Measurements from ENCODE around the gene STPG2. TPM values are rescaled to one million over a fixed set of nuclear protein-coding genes. Genes with fewer than 3 reads are reported as not detected.

The STPG2 gene
- total and polyA plus RNA-seq, 8 donors = 0.11 to 1.0 (median 0.64) TPM

DNA sequence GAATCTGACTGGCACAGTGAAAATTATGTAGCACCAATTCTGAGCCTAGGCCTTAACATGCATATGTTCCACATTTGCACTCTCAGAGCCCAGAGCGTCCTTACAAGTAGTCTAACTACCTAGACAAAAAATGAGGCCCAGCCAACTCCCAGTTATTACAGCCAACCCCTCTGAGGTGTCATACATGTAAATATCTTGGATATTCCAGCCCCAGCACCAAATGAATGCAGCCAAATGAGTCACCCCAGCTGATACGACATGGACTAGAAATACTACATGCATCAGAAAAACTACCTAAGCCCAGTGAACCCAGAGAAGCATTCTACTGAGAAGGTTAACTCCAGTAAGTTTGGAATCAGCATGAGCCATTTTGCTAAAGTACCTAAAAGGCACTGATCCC lies 145.1 kb downstream of the STPG2 start:
- H3K36me3 ChIP-seq = no peaks in the 10 kb centered on the region
- intact Hi-C loops (cut with DNase I) = no loop called here

DNA sequence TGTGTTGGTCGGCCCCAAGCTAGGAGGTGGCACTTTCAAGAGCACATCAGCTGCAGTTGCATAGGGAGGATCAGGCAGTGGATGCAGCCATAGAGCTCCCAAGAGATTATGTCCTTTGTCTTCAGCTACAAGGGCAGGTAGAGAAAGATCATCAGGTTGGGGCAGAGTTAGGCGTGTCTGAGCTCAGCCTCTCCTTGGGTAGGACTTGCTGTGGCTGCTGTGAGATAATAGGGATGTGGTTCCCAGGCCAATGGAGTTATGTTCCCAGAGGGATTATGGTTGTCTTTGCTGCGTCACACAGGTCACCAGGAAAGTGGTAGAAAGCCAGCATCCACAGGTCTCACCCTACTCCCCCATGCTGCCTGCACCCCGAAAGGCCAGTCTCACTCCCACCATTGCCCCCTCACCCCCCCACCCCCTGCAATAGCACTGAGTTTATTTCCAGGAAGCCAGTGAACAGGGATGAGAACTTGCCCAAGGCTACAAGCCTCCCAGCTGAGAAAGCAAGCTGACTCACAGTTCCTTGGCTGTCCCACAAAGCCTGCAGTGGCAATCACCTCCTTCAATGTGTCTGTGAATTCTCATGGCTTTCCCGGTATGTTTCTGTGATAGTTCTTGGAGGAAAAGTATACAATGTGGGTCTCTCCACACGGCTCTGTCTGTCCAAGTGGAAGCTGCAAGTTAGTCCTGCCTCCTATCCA lies 148.4 kb downstream of the STPG2 start:
- WGBS, 2 donors = 84 to 89% methylated on average over 6 of the region's 6 CpGs

More for the DNA sequence above, 145.1 kb downstream of the STPG2 start:
- Histone ChIP-seq H3K4me1 (no peaks in the 10 kb centered on the region), H3K27ac (no peak overlapping the region), H3K4me3 (no peak overlapping the region), H3K27me3 (no peaks in the 10 kb centered on the region), H3K9me3 (no peaks in the 10 kb centered on the region)
- 67 to 82% methylated on average over 2 of the region's 2 CpGs for WGBS, 2 donors
- no peak for DNase-seq
- no peak for ATAC-seq
- no peak for FAIRE-seq
- TF ChIP-seq, protein P1, sequence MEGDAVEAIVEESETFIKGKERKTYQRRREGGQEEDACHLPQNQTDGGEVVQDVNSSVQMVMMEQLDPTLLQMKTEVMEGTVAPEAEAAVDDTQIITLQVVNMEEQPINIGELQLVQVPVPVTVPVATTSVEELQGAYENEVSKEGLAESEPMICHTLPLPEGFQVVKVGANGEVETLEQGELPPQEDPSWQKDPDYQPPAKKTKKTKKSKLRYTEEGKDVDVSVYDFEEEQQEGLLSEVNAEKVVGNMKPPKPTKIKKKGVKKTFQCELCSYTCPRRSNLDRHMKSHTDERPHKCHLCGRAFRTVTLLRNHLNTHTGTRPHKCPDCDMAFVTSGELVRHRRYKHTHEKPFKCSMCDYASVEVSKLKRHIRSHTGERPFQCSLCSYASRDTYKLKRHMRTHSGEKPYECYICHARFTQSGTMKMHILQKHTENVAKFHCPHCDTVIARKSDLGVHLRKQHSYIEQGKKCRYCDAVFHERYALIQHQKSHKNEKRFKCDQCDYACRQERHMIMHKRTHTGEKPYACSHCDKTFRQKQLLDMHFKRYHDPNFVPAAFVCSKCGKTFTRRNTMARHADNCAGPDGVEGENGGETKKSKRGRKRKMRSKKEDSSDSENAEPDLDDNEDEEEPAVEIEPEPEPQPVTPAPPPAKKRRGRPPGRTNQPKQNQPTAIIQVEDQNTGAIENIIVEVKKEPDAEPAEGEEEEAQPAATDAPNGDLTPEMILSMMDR (IDR thresholded peaks at IDR 0.05) = no peak

DNA sequence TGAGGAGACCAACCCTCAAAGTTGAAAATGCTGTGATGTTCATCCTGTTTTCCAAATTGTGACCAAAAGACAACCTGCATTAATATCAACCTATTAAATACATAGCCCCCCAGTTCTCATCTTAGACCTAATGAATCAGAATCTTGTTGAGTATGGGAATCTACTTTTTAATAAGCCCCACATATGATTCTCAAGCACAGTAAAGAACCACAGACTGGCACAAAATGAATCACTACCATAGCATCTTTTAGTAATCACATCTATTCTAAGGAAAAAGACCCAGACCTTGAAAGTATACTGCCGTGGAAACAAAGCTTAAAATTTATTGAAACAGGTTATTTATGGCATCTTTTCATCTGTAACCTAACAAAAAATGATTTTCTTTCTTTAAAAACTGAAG lies 152.9 kb downstream of the STPG2 start:
- TF ChIP-seq, protein P1 (IDR thresholded peaks at IDR 0.05) = no peak
- Histone ChIP-seq H3K4me1 (no peaks in the 10 kb centered on the region), H3K27me3 (no peaks in the 10 kb centered on the region), H3K27ac (no peak overlapping the region), H3K4me3 (no peak overlapping the region), H3K9me3 (no peaks in the 10 kb centered on the region), H3K36me3 (no peaks in the 10 kb centered on the region)
- intact Hi-C loops (cut with DNase I) = no loop called here
- DNase-seq = no peak
- no peak for ATAC-seq
- 43 to 54% methylated on average over 1 of the region's 1 CpG for WGBS, 2 donors
- FAIRE-seq = no peak

More for the DNA sequence above, 148.4 kb downstream of the STPG2 start:
- no peaks in the 10 kb centered on the region for H3K36me3 ChIP-seq
- no peaks in the 10 kb centered on the region for H3K4me1 ChIP-seq
- DNase-seq (no peak), FAIRE-seq (no peak), ATAC-seq (no peak)
- H3K27ac ChIP-seq = no peak overlapping the region
- H3K27me3 ChIP-seq = no peaks in the 10 kb centered on the region
- H3K9me3 ChIP-seq = no peaks in the 10 kb centered on the region
- TF ChIP-seq, protein P1 (IDR thresholded peaks at IDR 0.05) = no peak
- intact Hi-C loops (cut with DNase I) = no loop called here
- no peak overlapping the region for H3K4me3 ChIP-seq

DNA sequence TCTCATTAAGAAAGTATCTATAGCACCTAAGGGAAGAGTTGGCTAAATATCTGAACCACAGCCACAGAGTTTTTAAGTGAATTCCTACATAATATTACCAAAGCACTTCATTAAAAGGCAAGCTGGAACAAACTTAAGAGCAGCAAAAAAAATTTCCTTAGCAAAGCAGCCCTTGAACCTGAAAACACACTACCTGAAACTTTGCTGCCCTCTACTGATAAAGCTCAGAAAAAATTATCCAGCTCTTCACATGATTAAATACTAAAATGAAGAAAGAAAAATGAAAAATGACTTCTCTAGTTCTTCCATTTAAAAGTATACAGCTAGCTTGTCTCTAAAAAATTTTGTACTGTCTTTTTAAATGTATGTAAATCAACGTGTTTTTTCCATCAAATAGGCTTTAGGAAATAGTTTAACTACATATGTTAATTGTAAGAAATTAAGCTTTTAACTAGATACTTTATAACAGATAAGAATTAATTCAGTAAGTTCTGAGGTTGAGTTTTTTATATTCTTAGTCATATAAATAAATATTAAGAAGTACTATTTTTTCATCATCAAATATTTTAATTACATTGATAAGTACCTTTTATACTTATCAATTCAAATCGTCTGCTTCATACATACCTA lies 156.1 kb downstream of the STPG2 start:
- intact Hi-C loops (cut with DNase I) = no loop called here
- no peak overlapping the region for H3K4me3 ChIP-seq
- no peaks in the 10 kb centered on the region for H3K9me3 ChIP-seq
- H3K27ac ChIP-seq = no peak overlapping the region
- DNase-seq = no peak
- FAIRE-seq = peak; percentile 78
- 25 to 34% methylated on average over 2 of the region's 2 CpGs for WGBS, 2 donors
- TF ChIP-seq, protein P1 (IDR thresholded peaks at IDR 0.05) = peak in 2 of 4 donors; percentile 21 to 35
- no peaks in the 10 kb centered on the region for H3K36me3 ChIP-seq
- peak in 3 of 4 donors; percentile 38 to 62 (median 60) for ATAC-seq
- H3K27me3 ChIP-seq = no peaks in the 10 kb centered on the region
- H3K4me1 ChIP-seq = no peaks in the 10 kb centered on the region
